Suppressor macrophage (primary cell): Measurements from ENCODE around the gene EDRF1.

ENCODE experiments used
- DNase-seq, 4 experiments: peaks; one replicate each; pipeline ENCODE4 v3.0.0-alpha.2; 2020 to 2022

EDRF1 gene

DNA sequence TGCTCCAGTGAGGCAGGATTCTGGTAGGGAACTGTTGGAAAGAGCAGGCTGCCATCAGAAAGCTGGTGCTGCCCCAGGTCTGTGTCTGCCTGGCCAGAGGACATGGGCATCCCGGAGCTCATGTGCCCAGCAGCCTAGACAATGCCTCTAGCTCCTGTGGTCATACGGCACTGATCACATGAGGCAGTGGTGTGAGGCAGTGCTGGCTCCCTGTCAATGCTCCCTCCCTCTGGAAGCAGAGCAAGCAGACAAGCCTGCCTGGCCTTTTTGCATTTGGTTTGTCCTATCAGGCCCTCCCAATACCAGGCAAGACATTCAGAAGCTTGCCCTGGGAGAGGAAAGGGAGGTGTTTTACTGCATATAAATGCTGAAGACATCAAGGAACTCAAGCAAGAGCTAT is 75.6 kb downstream of the EDRF1 start:
- no peak for DNase-seq

DNA sequence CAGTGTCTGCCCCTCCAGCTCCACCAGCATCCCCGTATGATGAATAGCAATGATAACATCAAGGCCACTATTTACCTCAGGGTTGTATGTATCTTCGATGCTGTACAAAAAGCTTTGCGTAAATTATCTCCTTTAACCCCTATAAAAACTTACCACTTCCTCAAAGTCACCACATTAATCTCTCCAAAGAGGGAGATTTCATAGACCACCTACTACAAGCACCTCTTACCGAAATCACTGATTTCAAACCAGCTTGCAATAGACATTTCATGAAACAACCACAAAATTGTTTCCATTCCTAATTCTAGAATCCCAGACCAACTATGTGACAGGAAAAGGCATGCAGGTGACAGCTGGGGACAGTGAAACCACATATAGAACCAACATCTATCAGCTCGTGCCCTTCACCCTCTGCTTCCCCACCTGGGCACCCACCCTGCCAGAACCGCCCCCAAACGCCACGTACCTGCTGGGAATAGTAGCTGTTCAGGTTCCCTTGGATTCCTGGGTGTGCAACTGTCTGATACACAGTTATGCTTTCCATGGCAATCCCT is 76.2 kb downstream of the EDRF1 start:
- DNase-seq: no peak

DNA sequence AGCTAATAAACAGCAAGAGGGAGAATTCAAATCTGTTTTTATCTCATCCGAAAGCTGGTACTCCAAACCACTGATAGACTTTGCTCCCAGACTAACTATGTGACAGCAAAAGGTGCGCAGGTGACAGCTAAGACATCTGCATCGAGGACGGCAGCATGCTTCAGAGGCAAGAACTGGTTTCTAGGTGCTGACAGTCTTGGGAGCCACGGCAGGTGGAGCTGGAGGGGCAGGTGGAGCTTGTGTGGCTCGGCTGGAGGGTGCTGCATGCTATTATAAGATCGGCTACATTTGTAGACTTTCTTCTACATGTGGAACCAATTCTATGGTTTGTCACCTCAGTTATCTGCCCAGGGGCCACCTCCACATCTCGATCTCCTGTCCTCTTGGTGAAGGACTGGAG is 77.9 kb downstream of the EDRF1 start:
- DNase-seq: no peak

DNA sequence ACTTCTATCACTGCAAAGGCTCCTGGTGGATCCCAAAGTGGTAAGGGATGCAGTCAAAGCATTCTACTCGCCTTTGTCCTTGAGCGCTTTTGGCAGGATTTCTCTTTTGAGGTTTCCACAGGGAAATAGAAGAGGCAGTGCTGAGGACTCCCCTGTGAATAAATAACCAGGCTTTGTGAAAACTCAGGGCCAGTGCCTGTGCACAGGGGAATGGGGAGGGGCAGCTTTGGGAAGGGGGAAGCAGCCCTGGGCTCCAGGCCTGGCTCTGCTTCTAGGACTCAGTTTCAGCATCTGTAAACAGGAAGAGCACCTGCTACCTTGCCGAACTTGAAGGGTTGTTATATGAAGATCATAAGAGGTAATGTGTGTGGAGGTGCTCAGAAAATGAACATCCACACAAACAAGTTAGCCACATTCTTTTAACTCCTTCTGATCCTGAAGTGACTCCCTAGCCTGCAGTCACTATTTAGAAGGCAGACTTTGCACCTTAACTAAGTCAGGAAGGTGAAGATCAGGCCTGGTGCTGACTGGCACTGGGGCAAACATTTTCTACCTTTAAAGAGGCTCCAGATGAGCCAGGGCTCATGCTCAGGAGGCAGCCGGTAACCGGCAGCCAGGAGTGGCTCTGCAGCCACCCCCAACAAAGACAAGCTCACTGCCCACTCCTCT is 78.6 kb downstream of the EDRF1 start:
- no peak for DNase-seq

DNA sequence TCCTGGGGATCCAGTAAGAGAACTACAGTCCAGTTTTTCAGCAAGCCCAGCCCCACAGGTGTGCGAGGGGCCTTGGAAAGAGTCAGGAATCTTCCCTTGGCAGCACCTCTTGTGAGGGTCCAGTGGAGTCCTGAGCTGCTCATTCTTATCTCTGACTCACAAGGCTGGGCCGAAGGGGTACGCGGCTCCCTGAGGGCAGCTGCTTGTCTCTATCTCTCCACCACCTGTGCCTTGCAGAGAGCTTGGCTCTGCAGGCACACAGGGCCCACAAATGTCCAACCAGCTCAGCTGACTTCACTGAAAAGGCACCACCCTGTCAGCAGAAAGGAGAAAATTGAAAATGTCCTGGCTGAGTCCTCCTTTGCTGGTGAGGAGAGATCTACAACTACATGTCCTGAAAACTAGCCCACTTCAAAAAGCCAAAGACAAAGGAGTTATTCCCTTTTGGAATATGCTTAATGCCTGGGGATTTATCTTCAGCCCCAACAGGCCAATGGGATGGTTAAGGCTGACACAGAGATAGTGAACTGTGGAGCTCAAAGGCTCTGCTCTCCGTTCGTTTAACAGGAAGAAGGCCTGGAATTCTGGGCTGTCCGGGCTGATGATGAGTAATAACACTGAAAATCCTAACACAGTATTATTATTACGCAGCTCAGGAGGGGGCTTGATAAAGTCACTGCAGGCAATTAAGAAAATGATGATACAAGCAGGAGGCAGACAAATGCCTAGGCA is 80.1 kb downstream of the EDRF1 start:
- no peak for DNase-seq

DNA sequence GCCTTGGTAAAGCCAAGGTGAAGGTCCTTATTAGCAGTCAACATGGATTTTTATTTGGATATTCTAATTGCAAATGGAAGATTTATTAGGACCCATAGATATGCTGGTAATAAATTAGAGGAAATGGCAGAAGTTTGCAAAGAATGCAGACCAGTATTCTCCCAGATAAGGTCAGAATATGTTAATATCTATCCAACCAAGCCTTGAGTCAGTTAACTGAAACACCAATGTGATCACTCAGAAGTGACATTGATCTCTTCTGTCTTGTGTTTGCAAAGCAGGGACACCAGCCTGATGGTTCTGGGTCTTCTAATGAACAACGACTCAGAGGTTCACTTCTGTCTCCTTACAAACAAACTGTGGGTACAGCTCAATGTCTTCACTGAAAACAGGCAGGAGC is 82.1 kb downstream of the EDRF1 start:
- DNase-seq: no peak

DNA sequence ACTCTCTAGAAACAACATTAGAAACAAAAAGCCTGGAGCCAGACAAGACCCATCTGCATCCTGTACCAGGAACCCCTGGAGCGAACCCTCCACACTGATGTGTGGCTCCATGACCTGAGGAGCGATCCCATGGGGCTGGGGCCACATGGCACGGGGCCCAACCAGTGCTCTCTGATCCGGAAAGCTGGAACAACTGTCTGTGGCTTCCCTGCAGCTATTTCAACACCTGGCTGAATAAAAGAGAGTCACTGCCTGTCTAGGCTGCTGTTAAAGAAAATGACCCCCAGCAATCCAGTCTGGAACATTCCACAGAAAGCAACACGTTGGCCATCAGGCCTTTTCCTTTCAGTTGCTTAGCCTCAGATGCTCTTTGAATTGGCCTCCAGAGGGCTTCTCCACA is 82.6 kb downstream of the EDRF1 start:
- DNase-seq: no peak

DNA sequence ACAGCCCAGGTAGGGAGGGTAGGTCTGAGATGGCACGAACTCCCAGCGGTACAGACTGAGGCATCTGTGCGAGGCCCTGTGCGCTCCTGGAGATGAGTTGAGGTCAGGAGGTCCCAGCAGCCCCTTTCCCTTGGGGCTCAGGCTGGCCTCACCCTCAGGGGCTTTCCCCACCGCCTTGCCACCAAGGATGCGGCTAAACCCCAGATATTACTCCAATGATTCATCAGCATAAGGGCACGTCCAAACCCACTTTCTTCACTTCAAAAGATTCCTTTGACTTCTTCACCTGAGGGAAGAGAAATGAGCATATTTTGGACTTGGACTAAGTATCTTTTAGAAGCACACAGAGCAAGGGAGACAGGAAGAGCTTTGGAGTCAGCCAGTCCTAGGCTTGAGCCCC is 83.2 kb downstream of the EDRF1 start:
- DNase-seq: no peak

DNA sequence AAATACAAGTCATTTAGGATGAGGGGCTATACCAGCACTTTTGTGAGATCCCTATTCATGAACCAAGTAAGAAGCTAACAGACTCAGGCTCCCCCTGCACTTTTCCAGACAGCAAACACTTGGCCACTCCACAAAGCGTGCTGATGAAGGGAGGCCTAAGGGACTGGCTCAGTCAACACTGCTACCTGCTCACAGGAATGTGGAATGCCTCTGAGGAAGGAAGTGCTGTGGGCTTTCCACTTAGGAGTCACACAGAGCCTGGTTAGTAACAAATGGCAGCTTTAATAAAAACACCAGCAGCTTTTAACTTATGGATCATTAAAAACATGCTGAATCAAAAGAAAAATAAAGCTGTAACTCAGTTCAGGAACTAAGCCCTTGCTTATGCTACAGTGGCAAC is 88.5 kb downstream of the EDRF1 start:
- DNase-seq: no peak

DNA sequence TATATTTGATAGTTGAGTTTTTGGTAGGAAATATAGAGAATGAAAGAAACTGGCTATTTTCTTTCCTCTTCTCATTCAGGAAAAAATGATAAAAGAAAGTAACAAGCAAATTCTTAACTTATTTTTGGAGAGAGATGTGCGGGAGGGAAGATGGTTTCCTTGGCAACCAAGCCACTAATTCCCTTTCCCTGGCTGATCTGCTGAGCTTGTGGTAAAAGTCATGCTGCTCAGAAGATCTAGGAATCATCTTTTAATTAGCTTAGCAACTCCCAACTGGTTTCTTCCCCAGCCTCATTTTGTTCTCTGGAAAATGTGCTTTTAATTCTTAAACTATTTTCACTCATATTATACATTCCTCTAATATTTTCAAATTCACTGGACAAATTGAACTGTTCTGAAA is 91.7 kb downstream of the EDRF1 start:
- no peak for DNase-seq

DNA sequence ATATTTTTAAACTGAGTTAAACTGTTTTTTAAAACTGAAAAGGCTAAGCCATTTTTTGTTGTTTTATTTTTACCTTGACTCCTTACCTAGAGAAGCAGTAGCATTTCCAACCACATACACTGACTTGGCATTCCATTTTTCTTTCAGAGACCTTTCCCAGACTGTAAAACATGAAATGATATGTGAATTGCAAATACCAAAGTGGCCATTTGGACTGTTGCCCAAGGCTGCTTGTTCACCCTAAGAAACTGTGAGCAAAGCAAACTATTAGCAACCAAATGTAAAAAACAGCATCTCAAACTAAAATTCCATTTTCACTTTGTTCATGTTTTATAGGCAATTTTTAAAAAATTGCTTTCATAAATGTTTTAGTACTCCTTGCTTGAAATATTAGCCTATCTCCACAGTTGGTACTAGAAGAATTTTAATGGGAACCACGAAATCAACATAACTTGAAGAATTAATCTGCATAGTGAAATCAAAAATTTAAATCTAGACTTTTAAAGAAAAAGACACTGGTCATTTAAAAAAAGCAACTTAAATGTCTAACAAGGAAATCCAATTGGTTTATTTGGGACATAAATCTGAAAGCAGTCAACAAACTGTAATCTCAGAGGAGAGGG is 92.7 kb downstream of the EDRF1 start:
- DNase-seq: no peak
